HFFc6 (cell line): ENCODE measurements around the gene PPP2R5E. TPM values are rescaled to one million over a fixed set of nuclear protein-coding genes. Genes with fewer than 3 reads are reported as not detected.

Source experiments
- DNase-seq: peaks from one replicate; pipeline ENCODE4 v3.0.0-alpha.2; 2018
- H3K27ac Mint-ChIP-seq: 2 replicates; pipeline ENCODE4 v1.8.0; 2020; ENCODE audit warnings: mild to moderate bottlenecking, mixed read lengths
- H3K27me3 Mint-ChIP-seq: 2 replicates; pipeline ENCODE4 v1.8.0; 2021; ENCODE audit warnings: mild to moderate bottlenecking, moderate library complexity, mixed read lengths; ENCODE audit not compliant: insufficient read depth
- H3K36me3 Mint-ChIP-seq: 2 replicates; pipeline ENCODE4 v1.8.0; 2021; ENCODE audit warnings: low read depth, mixed read lengths
- H3K4me1 Mint-ChIP-seq: 2 replicates; pipeline ENCODE4 v1.8.0; 2020; ENCODE audit warnings: low read depth, mixed read lengths
- H3K4me3 Mint-ChIP-seq: 2 replicates; pipeline ENCODE4 v1.8.0; 2020; ENCODE audit warnings: mild to moderate bottlenecking, moderate library complexity, mixed read lengths
- H3K9me3 Mint-ChIP-seq: 2 replicates; pipeline ENCODE4 v1.8.0; 2020; ENCODE audit warnings: mild to moderate bottlenecking, mixed read lengths
- CTCF ChIP-seq: fragments of 200-600 bp; sonication (generic); IDR thresholded peaks from 2 replicates; pipeline ENCODE4 v1.5.0; 2021; ENCODE audit warnings: antibody characterized with exemption, mild to moderate bottlenecking
- total RNA-seq, 6 experiments: library from RNA; stranded (reverse); fragmentation: NEBNext Ultra II Directional; extraction: Animal tissue kit (Norgen Biotek cat#: 25700); gene quantifications; 2 replicates in 1 of 6; 3 replicates in 5 of 6; pipeline ENCODE4 v1.2.3, GENCODE V29; 2021

PPP2R5E gene
- total RNA-seq, 6 experiments from 2014 or later = 50.1 to 56.8 (median 54.3) TPM

- Mint-ChIP-seq H3K9me3 (no peaks in the 10 kb centered on the region), H3K27ac (no peak overlapping the region), H3K27me3 (no peaks in the 10 kb centered on the region), H3K4me1 (peaks cover 33% of the 10 kb centered on the region), H3K4me3 (no peak overlapping the region), H3K36me3 (no peaks in the 10 kb centered on the region)
- TF ChIP-seq CTCF = no peak
- DNase-seq = no peak
Observed at GRCh38 chr14:63472986-63473788, 70.0 kb downstream of the PPP2R5E start.

- H3K36me3 Mint-ChIP-seq = no peaks in the 10 kb centered on the region
- H3K4me3 Mint-ChIP-seq = peak overlapping the region; percentile 22
- no peaks in the 10 kb centered on the region for H3K9me3 Mint-ChIP-seq
- H3K4me1 Mint-ChIP-seq = peaks cover 36% of the 10 kb centered on the region
- TF ChIP-seq CTCF = no peak
- peak overlapping the region; percentile 67 for H3K27ac Mint-ChIP-seq
- DNase-seq = peak; percentile 70
- no peaks in the 10 kb centered on the region for H3K27me3 Mint-ChIP-seq
Observed at GRCh38 chr14:63470962-63471793, 72.0 kb downstream of the PPP2R5E start.

GRCh38 chr14:63468294-63468693, 74.9 kb downstream of the PPP2R5E start:
- Mint-ChIP-seq H3K9me3 (no peaks in the 10 kb centered on the region), H3K4me3 (no peak overlapping the region), H3K27me3 (no peaks in the 10 kb centered on the region), H3K4me1 (peaks cover 33% of the 10 kb centered on the region), H3K27ac (no peak overlapping the region), H3K36me3 (no peaks in the 10 kb centered on the region)
- no peak for TF ChIP-seq CTCF
- DNase-seq = no peak

- no peak overlapping the region for H3K27ac Mint-ChIP-seq
- H3K4me3 Mint-ChIP-seq = no peak overlapping the region
- no peak for TF ChIP-seq CTCF
Observed at GRCh38 chr14:63467440-63468072, 75.6 kb downstream of the PPP2R5E start.

GRCh38 chr14:63465347-63465746, 77.8 kb downstream of the PPP2R5E start:
- no peak for DNase-seq
- Mint-ChIP-seq H3K4me1 (peaks cover 17% of the 10 kb centered on the region), H3K36me3 (no peaks in the 10 kb centered on the region), H3K4me3 (no peak overlapping the region), H3K27ac (no peak overlapping the region), H3K9me3 (no peaks in the 10 kb centered on the region), H3K27me3 (no peaks in the 10 kb centered on the region)
- no peak for TF ChIP-seq CTCF

More at GRCh38 chr14:63467440-63468072, 75.6 kb downstream of the PPP2R5E start:
- Mint-ChIP-seq H3K9me3 (no peaks in the 10 kb centered on the region), H3K27me3 (no peaks in the 10 kb centered on the region), H3K36me3 (no peaks in the 10 kb centered on the region), H3K4me1 (peaks cover 33% of the 10 kb centered on the region)
- DNase-seq = no peak
